Activated CD4-positive, alpha-beta T cell treated with anti-CD3 and anti-CD28 coated beads, Interleukin-2, amount 50 U/mL, for 24 hours (primary cell): ENCODE measurements around the gene APC2.

Experiments
- DNase-seq, 2 donors: peaks; one replicate each; pipeline ENCODE4 v3.0.0-alpha.2; 2020; ENCODE audit warnings: low read depth in 1 of 2, low spot score in 1 of 2

Gene APC2

GRCh38 chr19:1465191-1466016, 15.5 kb downstream of the APC2 start:
- no peak for DNase-seq

GRCh38 chr19:1466018-1466460, 16.1 kb downstream of the APC2 start:
- no peak for DNase-seq

- no peak for DNase-seq
Observed at GRCh38 chr19:1466461-1467214, 16.7 kb downstream of the APC2 start.

DNA sequence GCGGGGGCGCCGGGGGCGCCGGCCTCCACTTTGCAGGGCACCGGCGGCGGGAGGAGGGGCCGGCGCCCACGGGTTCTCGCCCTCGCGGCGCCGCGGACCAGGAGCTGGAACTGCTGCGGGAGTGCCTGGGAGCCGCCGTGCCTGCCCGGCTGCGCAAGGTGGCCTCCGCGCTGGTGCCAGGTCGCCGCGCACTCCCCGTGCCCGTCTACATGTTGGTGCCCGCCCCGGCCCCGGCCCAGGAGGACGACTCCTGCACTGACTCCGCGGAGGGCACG, 17.2 kb downstream of the APC2 start:
- DNase-seq, result no peak

GRCh38 chr19:1467490-1468273, 17.8 kb downstream of the APC2 start:
- DNase-seq, result no peak

DNA sequence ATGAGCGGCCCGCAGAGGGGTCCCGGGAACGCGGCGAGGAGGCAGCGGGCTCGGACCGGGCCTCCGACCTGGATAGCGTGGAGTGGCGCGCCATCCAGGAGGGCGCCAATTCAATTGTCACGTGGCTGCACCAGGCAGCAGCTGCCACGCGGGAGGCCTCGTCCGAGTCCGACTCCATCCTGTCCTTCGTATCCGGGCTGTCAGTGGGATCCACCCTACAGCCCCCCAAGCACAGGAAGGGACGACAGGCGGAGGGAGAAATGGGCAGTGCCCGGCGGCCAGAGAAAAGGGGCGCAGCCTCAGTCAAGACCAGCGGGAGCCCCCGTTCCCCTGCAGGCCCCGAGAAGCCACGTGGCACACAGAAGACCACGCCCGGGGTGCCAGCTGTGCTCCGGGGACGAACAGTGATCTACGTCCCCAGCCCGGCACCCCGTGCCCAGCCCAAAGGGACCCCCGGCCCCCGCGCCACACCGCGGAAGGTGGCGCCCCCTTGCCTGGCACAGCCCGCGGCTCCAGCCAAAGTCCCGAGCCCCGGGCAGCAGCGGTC, 18.4 kb downstream of the APC2 start:
- DNase-seq, result no peak

- no peak for DNase-seq
Observed at GRCh38 chr19:1468821-1469254, 18.9 kb downstream of the APC2 start.

DNA sequence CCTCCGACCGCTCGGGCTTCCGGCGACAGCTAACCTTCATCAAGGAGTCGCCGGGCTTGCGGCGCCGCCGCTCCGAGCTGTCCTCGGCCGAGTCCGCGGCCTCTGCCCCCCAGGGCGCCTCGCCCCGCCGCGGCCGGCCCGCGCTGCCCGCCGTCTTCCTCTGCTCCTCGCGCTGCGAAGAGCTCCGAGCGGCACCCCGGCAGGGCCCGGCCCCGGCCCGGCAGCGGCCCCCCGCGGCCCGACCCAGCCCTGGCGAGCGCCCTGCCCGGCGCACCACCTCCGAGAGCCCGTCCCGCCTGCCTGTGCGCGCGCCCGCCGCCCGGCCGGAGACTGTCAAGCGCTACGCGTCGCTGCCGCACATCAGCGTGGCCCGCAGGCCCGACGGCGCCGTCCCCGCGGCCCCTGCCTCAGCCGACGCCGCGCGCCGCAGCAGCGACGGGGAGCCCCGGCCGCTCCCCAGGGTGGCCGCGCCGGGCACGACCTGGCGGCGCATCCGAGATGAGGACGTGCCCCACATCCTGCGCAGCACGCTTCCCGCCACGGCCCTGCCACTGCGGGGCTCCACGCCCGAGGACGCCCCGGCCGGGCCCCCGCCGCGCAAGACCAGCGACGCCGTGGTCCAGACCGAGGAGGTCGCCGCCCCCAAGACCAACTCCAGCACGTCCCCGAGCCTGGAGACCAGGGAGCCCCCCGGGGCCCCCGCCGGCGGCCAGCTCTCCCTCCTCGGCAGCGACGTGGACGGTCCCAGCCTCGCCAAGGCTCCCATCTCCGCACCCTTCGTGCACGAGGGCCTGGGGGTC, 19.5 kb downstream of the APC2 start:
- DNase-seq, result no peak

GRCh38 chr19:1470055-1470304, 20.1 kb downstream of the APC2 start:
- DNase-seq, result no peak

- peak in 1 of 2 donors; percentile 59 for DNase-seq
Observed at GRCh38 chr19:1470305-1471009, 20.5 kb downstream of the APC2 start.

DNA sequence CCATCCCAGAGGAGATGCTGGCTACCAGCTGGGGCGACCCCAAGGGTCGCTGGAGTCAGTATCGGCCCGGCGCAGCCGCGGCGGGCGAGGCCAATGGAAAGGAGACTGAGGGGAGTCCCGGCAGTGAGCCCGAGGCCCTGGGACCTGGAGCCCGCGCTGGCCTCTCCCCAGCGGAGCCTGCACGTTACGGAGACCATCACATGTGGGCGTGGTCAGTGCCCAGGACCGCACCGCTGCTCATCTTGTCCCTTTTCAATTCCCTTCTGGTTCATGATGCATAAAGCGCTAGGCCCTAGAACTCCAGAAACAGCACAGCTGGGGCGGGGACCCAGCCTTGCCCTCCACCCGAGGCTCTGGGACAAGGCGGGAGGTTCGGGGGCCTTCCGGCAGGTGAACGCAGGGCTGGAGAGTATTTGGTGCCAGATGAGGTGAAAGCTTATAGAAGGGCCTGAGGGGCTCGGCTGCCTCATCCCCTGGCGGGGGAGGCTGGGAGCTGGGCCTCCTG, 21.1 kb downstream of the APC2 start:
- no peak for DNase-seq

DNA sequence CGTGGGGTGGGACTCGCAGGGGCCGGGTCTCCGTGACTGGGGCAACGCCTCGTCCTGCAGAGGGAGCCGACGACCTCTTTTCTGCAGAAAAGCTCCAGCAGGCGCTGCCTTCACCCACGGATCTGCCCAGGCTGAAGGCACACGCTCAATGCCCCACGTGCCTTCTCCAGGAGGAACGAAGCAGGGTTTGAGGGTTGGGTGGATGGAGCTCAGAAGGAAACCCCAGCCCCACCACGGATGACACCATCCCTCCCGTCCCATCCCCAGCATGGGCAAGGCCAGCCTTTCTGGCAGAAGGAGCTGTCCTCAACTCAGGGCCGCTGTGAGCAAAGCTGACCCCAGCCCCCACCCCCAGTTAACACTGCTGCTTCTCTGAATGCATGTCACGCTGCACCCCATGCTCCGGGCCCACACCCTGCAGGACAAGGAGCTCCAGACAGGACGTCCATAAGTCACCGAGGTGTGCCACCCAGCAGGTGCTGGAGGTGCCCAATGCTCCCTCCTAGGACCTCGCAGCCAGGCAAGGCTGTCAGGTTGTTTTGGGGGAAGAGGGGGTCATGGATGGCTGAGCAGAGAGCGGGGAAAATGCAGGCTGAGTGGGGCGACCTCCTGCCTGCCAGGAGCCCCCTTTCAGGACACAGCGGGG, 21.7 kb downstream of the APC2 start:
- no peak for DNase-seq

GRCh38 chr19:1472231-1473084, 22.5 kb downstream of the APC2 start:
- no peak for DNase-seq

DNA sequence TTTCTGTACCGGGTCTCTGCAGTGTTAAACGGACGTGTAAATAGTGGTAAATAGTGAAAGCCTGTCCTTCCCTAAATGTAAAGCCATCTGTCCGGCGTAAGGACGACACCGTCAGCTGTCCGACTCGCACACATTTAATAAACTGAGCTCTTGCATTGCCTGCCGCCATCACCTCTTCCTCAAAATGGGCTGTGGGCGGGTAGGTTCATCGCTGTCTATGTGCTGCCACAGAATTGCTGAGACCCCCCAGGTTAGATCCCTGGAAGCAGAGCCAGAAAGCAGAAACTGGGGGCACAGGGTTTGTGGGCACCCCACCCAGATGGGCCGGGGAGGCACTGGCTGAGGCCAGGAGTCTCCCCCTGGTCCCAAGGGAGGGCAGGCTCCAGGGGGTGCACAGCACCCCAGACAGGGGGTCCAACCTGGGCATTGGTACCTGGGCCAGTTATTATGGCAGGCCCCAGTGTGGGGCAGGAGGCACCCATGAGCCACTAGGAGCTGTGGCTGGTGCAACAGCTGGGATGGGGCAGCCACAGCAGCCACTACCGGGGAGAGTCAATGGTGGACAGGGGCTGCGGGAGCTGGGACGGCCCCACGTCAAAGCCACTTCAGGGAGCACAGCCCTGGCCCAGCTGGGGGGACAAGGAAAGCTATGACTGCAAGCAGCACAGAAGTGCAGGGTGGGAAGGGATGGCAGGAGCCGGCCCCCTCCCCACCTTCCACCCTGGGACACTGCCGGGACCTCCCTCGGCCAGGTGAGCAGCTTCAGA, 23.3 kb downstream of the APC2 start:
- DNase-seq, result no peak

GRCh38 chr19:1474011-1474764, 24.3 kb downstream of the APC2 start:
- DNase-seq, result no peak

DNA sequence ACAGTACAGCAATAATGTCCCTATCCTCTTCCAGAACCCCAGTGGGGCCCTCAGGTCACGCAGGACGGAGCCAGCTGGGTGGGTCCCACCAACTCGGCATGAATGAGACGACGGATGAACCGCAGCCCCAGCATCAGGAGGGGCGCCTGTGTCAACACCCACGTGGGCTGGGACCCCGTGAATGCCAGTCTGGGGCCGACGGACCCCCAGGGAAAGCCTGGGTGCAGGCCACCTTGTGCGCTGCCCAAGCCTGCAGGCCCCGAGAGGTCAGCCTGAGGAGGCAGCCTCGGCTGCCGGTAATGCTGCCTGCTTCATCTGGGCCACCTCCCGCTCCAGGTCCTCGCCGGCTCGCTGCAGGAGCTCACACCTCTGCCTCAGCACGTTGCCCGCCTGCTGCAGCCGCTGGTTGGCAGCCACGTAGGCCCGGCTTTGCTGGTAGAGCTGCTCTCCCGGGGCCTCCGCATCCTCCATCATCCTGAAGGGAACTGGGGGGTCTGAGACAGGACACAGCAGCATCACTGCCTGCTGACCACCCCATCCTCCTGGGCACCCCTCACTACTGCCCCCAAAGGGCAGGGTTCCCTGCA, 24.9 kb downstream of the APC2 start:
- no peak for DNase-seq
